GM23248 (cell line): ENCODE results near the gene MVP.

ENCODE experiments used
- EZH2 ChIP-seq: fragments of 200-600 bp; sonication (generic); IDR thresholded peaks from 2 replicates; pipeline ENCODE4 v1.6.1; 2018; ENCODE audit warnings: antibody characterized with exemption, mild to moderate bottlenecking; ENCODE audit not compliant: insufficient read depth, poor library complexity, severe bottlenecking
- EZH2phosphoT487 ChIP-seq: fragments of 200-600 bp; sonication (generic); IDR thresholded peaks from 2 replicates; pipeline ENCODE4 v1.6.1; 2018; ENCODE audit warnings: antibody characterized with exemption, moderate library complexity, mild to moderate bottlenecking, low read depth; ENCODE audit not compliant: insufficient read depth

DNA sequence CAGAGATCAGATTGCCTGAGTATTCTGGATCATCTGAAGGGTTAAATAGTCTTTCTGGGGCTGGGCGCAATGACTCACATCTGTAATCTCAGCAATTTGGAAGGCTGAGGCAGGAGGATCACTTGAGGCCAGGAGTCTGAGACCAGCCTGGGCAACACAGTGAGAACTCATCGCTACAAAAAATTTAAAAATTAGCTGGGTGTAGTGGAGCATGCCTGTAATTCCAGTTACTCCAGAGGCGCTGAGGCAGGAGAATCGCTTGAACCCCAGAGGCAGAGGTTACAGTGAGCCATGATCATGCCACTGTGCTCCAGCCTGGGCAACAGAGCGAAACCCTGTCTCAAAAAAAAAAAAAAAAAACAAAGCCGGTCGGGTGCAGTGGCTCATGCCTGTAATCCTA, 15.7 kb downstream of the MVP start:
- TF ChIP-seq EZH2phosphoT487, result no peak
- no peak for TF ChIP-seq EZH2
